Bone marrow (tissue), 2 donors: ENCODE results near the gene CCDC51.
"Not testable (repeated sequence)": the region's sequence is repeated elsewhere in the genome, so short reads cannot be mapped to it uniquely, and the experiment has no call there.

Source experiments
- DNase-seq, 2 donors: peaks; one replicate each; lab custom pipeline; 2025; lab: John Stamatoyannopoulos, UW

Gene CCDC51

GRCh38 chr3:48405971-48406370 lies 33.9 kb downstream of the CCDC51 start:
- no peak for DNase-seq

GRCh38 chr3:48405343-48405881 lies 34.5 kb downstream of the CCDC51 start:
- no peak for DNase-seq

- DNase-seq = no peak
Observed at GRCh38 chr3:48404440-48405342, 35.2 kb downstream of the CCDC51 start.

- DNase-seq = no peak
Observed at GRCh38 chr3:48403533-48404439, 36.1 kb downstream of the CCDC51 start.

GRCh38 chr3:48402907-48403306 lies 37.0 kb downstream of the CCDC51 start:
- no peak for DNase-seq

GRCh38 chr3:48402281-48402732 lies 37.6 kb downstream of the CCDC51 start:
- DNase-seq = no peak

- not testable (repeated sequence) for DNase-seq
Observed at GRCh38 chr3:48401434-48401901, 38.5 kb downstream of the CCDC51 start.

- peak; percentile 8 to 38 for DNase-seq
Observed at GRCh38 chr3:48400824-48401433, 39.0 kb downstream of the CCDC51 start.

- DNase-seq = no peak
Observed at GRCh38 chr3:48399387-48400172, 40.3 kb downstream of the CCDC51 start.

GRCh38 chr3:48398701-48399386 lies 41.1 kb downstream of the CCDC51 start:
- DNase-seq = no peak

- DNase-seq = no peak
Observed at GRCh38 chr3:48397767-48398681, 41.9 kb downstream of the CCDC51 start.

GRCh38 chr3:48395714-48396113 lies 44.2 kb downstream of the CCDC51 start:
- DNase-seq = no peak

- DNase-seq = no peak
Observed at GRCh38 chr3:48394391-48394790, 45.5 kb downstream of the CCDC51 start.

GRCh38 chr3:48388966-48389365 lies 51.0 kb downstream of the CCDC51 start:
- no peak for DNase-seq

GRCh38 chr3:48387634-48388033 lies 52.3 kb downstream of the CCDC51 start:
- DNase-seq = no peak
